Activated CD4-positive, alpha-beta T cell treated with anti-CD3 and anti-CD28 coated beads, Interleukin-2, amount 10 ng/mL, durations not matched to agents 7 days and 5 days (primary cell): Measurements from ENCODE around the gene ARFRP1. TPM values are rescaled to one million over a fixed set of nuclear protein-coding genes. Genes with fewer than 3 reads are reported as not detected.
"Not testable (repeated sequence)": the region's sequence is repeated elsewhere in the genome, so short reads cannot be mapped to it uniquely, and the experiment has no call there.

Source experiments
- CTCF ChIA-PET: fragments of 350-600 bp; sonication (Branson Sonifier 250); formaldehyde crosslinking; loops from one replicate; lab custom pipeline; 2021; ENCODE audit warnings: antibody characterized with exemption; lab: Charles Lee
- POLR2A ChIA-PET: fragments of 350-600 bp; sonication (Branson Sonifier 250); formaldehyde crosslinking; loops from one replicate; lab custom pipeline; 2021; ENCODE audit warnings: antibody characterized with exemption; lab: Charles Lee
- DNase-seq: peaks from one replicate; pipeline ENCODE4 v3.0.0-alpha.2; 2020
- H3K27ac Mint-ChIP-seq: one replicate; pipeline ENCODE4 v1.8.0; 2021; ENCODE audit warnings: mild to moderate bottlenecking, moderate library complexity, mixed read lengths
- H3K27me3 Mint-ChIP-seq: one replicate; pipeline ENCODE4 v1.8.0; 2021; ENCODE audit warnings: mixed read lengths
- H3K36me3 Mint-ChIP-seq: one replicate; pipeline ENCODE4 v1.8.0; 2021; ENCODE audit warnings: low read depth, mixed read lengths
- H3K4me1 Mint-ChIP-seq: one replicate; pipeline ENCODE4 v1.8.0; 2021; ENCODE audit warnings: mixed read lengths
- H3K4me3 Mint-ChIP-seq: one replicate; pipeline ENCODE4 v1.8.0; 2021; ENCODE audit warnings: mild to moderate bottlenecking, moderate library complexity, mixed read lengths
- H3K9me3 Mint-ChIP-seq: one replicate; pipeline ENCODE4 v1.8.0; 2021; ENCODE audit warnings: mixed read lengths
- total RNA-seq, 2 experiments: library from RNA; stranded (reverse); gene quantifications; one replicate each; pipeline ENCODE4 v1.2.3, GENCODE V29; 2021

ARFRP1 gene
- total RNA-seq, 2 experiments from 2014 or later: 52.7 to 64.5 TPM

DNA sequence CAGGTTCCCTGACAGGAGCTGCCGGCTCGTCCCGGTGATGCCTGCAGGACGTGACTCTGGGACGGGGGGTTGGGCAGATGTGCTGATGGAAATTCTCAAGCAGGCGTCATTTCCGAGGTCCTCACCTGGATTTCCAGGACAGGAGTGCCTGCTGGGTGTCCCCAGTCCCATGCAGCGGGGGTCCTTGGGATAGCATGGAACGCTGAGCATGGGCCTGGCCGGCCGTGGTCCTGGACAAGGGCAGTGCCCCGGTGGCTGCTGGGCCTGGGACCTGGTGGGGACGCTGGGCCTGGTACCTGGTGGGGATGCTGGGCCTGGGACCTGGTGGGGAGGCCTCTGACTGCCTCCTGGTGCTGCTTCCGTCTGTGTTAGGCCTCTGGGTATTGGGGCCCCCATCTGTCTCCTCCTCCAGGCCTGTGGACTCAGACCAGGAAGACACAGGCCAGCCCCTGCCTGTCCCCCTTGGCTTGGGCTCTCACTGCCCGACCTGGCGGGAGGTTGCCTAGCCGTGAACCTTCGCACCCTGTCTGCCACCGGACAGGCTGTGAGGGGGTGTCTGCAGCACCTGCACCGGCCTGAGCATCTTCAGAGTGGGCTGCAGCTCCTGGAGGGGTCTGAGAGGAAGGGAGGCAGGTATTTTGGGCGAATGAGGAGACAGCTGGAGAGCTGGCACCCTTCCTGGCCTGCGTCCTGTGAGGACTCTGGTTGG lies 43.5 kb downstream of the ARFRP1 start:
- no peaks in the 10 kb centered on the region for H3K9me3 Mint-ChIP-seq
- H3K4me3 Mint-ChIP-seq: no peak overlapping the region
- peaks cover 12% of the 10 kb centered on the region for H3K4me1 Mint-ChIP-seq
- peaks cover 16% of the 10 kb centered on the region for H3K36me3 Mint-ChIP-seq
- CTCF ChIA-PET: interaction anchor here (1.4 kb wide), 1 partner anchor 15 kb away, joined by 3 read pairs; no protein-coding TSS in a partner anchor
- POLR2A ChIA-PET: no interaction called here
- no peaks in the 10 kb centered on the region for H3K27me3 Mint-ChIP-seq
- no peak for DNase-seq
- no peak overlapping the region for H3K27ac Mint-ChIP-seq

DNA sequence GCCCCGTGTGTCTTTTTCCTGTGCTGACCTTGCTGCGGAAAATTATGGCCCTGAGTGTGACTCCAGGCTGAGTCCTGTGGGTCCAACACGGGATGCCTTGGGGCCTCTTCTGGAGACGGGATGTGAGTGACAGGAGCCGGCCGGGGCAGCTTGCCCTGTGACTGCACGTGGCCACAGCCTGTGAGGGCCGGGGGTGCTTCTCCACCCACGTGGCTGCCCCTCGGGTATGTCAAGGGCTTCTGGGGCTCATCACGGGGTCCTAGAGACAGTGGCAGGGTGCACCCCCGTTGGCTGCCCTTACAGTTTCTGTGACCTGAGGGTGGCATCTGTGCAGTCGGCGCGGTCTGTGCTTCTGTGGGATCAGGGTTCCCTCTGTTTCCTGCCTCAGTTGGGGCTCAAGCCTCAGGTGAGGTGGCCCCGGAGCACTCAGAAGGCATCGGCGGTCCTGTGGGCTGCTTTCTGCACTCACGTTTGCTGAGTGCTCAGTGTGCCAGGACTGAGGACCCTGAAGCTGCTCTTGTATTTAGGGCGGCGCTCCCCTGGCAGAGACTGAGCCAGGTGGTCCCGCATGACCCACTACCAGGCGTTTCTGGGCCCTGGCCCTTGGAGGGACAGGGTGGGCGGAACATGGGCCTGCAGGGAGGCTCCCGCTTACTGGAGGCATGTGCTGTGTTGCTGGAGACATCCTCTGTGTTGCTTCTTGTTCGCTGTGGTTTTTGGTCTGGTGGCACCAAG lies 44.3 kb downstream of the ARFRP1 start:
- no peak overlapping the region for H3K4me3 Mint-ChIP-seq
- no peak for DNase-seq
- no peaks in the 10 kb centered on the region for H3K27me3 Mint-ChIP-seq
- no peaks in the 10 kb centered on the region for H3K9me3 Mint-ChIP-seq
- H3K27ac Mint-ChIP-seq: no peak overlapping the region
- ChIA-PET CTCF (interaction anchor here (1.4 kb wide), 1 partner anchor 15 kb away, joined by 3 read pairs; no protein-coding TSS in a partner anchor), POLR2A (no interaction called here)
- H3K36me3 Mint-ChIP-seq: peaks cover 11% of the 10 kb centered on the region
- peaks cover 20% of the 10 kb centered on the region for H3K4me1 Mint-ChIP-seq

DNA sequence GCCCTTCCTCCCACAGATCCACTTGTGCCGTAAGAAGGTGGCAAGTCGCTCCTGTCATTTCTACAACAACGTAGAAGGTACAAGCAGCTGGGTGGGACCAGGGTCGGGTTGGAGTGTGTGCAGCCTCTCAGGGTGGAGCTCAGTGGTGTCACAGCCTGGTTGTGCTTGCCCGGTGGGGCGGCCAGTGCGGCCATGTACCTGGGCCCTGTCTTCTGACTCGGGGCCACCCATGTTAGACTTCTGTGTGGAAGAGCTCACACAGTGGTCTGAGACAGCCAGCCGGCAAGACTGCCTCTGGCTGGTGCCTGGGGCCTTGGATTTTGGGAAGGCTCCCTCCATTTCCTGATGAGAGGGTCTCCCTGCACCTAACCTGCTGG lies 45.0 kb downstream of the ARFRP1 start:
- Mint-ChIP-seq H3K27me3 (no peaks in the 10 kb centered on the region), H3K4me3 (no peak overlapping the region), H3K9me3 (no peaks in the 10 kb centered on the region), H3K4me1 (peaks cover 26% of the 10 kb centered on the region), H3K27ac (no peak overlapping the region), H3K36me3 (peaks cover 6% of the 10 kb centered on the region)
- ChIA-PET POLR2A (no interaction called here), CTCF (no interaction called here)
- DNase-seq: no peak

DNA sequence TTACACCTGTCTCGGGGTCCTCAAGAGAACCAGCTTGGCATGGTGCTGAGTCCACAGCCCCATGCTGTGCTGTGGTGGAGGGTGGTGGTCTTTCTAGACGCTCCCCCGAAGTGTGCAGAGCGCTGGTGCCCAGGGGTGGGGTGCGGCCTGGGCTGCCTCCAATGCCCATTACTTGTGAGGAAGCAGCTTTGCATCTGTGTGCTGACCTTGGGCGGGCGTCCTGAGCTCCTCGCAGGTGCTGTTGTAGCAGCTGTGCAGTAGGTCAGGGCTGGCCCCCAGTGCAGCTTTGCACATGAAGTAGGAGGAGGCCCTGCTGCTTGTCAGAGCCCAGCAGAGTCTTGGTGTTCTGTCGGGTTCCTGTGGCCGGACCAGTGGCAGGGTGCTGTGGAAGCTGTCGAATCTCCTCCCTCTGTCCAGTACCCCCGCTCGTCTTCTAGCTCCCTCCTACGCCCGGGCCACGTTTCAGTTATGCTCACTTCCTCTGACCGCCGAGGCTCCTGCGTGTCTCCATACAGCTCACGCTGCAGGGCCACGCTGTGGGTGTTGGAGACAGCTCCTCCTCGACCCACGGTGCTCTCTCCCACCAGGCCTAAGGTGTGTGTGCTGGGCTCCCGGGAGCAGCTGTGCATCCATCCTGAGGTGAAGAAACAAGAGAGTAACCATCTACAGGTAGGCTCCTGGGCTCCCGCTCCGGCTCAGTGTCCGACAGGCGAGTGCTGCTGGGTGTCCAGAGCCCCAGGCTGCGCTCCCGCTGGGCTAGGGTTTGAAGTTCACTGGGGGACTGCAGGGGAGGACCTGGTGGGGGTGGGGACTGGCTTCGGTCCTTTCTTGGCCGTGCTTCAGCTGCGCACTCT lies 45.6 kb downstream of the ARFRP1 start:
- H3K4me1 Mint-ChIP-seq: peaks cover 26% of the 10 kb centered on the region
- ChIA-PET POLR2A (no interaction called here), CTCF (interaction anchor here (0.8 to 1.7 kb wide), 2 partner anchors 16 to 49 kb away, joined by 3 to 4 read pairs; no protein-coding TSS in a partner anchor)
- no peaks in the 10 kb centered on the region for H3K27me3 Mint-ChIP-seq
- no peaks in the 10 kb centered on the region for H3K9me3 Mint-ChIP-seq
- peaks cover 6% of the 10 kb centered on the region for H3K36me3 Mint-ChIP-seq
- H3K27ac Mint-ChIP-seq: no peak overlapping the region
- no peak for DNase-seq
- no peak overlapping the region for H3K4me3 Mint-ChIP-seq

DNA sequence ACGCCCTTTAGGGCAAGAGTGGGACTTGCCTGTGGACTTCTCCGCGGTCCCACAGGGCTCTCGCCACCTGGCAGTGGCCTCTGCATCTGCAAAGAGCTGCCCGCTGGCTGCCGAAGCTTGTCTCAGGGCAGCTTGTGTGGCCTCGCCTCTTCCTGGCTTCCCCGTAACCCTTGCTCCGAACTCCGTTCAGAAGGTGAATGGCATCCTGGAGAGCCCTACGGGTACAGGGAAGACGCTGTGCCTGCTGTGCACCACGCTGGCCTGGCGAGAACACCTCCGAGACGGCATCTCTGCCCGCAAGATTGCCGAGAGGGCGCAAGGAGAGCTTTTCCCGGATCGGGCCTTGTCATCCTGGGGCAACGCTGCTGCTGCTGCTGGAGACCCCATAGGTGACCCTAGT lies 46.7 kb downstream of the ARFRP1 start:
- POLR2A ChIA-PET: no interaction called here

DNA sequence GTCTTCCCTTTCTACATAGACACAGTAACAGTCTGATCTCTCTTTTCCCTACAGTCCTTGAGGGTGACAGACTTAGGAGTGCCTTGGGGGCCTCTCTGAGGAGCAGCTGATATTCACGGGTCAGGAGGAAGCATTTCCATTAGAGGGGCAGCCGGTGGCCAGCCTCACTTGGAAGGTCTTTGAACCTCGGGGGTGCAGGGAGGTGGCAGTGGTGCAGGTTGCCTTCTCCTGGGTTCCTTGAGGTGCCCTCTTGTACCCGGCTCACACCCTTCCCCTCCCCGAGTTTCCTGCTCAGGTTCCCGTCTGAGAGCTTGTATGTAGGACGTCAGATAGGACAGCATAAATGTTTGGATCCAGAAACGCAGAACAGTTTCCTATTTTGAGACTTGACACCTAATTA lies 47.2 kb downstream of the ARFRP1 start:
- Mint-ChIP-seq H3K4me3 (no peak overlapping the region), H3K4me1 (peaks cover 29% of the 10 kb centered on the region), H3K36me3 (peaks cover 6% of the 10 kb centered on the region), H3K9me3 (no peaks in the 10 kb centered on the region), H3K27ac (no peak overlapping the region), H3K27me3 (no peaks in the 10 kb centered on the region)
- ChIA-PET POLR2A (no interaction called here), CTCF (interaction anchor here (1.5 to 1.7 kb wide), 2 partner anchors 14 to 17 kb away, joined by 3 to 4 read pairs; no protein-coding TSS in a partner anchor)
- DNase-seq: no peak

More for the DNA sequence above, 46.7 kb downstream of the ARFRP1 start:
- peaks cover 29% of the 10 kb centered on the region for H3K4me1 Mint-ChIP-seq
- H3K36me3 Mint-ChIP-seq: peaks cover 6% of the 10 kb centered on the region
- CTCF ChIA-PET: interaction anchor here (1.5 to 1.7 kb wide), 2 partner anchors 15 to 17 kb away, joined by 3 to 4 read pairs; no protein-coding TSS in a partner anchor
- no peak overlapping the region for H3K27ac Mint-ChIP-seq
- no peak for DNase-seq
- no peak overlapping the region for H3K4me3 Mint-ChIP-seq
- H3K9me3 Mint-ChIP-seq: no peaks in the 10 kb centered on the region
- H3K27me3 Mint-ChIP-seq: no peaks in the 10 kb centered on the region

DNA sequence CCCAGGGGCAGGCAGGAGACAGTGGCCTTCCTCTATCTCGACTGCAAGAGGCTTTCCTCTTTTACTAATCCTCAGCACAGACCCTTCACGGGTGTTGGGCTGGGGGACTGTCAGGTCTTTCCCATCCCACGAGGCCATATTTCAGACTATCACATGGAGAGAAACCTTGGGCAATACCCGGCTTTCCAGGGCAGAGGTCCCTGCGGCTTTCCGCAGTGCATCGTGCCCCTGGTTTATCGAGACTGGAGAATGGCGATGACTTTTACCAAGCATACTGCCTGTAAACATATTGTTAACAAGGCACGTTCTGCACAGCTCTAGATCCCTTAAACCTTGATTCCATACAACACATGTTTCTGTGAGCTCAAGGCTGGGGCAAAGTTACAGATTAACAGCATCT lies 47.6 kb downstream of the ARFRP1 start:
- CTCF ChIA-PET: interaction anchor here (1.5 kb wide), 1 partner anchor 16 kb away, joined by 3 read pairs; no protein-coding TSS in a partner anchor
- DNase-seq, H3K36me3 Mint-ChIP-seq, H3K27me3 Mint-ChIP-seq, H3K27ac Mint-ChIP-seq, H3K9me3 Mint-ChIP-seq, POLR2A ChIA-PET: not testable (repeated sequence)
- Mint-ChIP-seq H3K4me1 (peaks cover 29% of the 10 kb centered on the region), H3K4me3 (peak overlapping the region; percentile 92)

DNA sequence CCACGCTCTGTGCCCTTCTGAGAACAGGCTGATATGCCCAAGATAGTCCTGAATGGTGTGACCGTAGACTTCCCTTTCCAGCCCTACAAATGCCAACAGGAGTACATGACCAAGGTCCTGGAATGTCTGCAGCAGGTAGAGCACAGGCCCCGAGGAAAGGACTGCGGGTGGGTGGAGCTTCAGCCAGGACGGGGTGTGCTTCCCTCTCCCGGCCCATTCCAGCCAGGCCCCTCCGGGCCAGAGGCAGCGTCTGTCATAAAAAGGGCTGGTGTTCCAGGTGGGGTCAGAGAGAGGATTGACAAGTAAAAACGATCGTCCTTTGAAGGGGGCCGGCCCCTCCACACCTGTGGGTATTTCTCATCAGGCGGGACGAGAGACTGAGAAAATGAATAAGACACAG lies 48.4 kb downstream of the ARFRP1 start:
- H3K9me3 Mint-ChIP-seq: no peaks in the 10 kb centered on the region
- DNase-seq: no peak
- peak overlapping the region; percentile 92 for H3K4me3 Mint-ChIP-seq
- ChIA-PET POLR2A (no interaction called here), CTCF (interaction anchor here (1.6 kb wide), 1 partner anchor 9 kb away, joined by 6 read pairs; no protein-coding TSS in a partner anchor)
- peaks cover 6% of the 10 kb centered on the region for H3K36me3 Mint-ChIP-seq
- no peaks in the 10 kb centered on the region for H3K27me3 Mint-ChIP-seq
- peaks cover 34% of the 10 kb centered on the region for H3K4me1 Mint-ChIP-seq
- H3K27ac Mint-ChIP-seq: no peak overlapping the region

DNA sequence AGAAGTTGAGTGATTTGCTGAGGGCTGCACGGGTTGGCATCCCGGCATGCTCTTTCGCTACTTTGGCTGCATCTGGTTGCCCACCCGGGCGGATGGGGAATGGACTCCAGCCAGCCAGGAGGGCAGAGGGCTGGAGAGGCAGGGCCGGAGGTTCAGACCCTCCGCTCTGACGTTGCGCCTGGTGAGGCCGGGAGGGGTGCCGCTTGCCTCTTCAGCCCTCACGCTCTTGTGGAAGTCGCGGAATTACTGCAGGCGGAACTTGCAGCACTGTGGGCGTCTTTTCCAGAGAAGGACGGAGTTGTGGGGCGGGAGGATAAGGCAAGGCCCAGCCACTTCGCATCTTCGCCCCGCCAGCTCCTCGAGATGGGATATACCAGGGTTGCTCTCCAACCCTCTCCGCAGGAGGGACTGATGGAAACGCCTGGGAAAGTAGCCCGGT lies 49.0 kb downstream of the ARFRP1 start:
- POLR2A ChIA-PET: no interaction called here
- peak; percentile 32 for DNase-seq
- Mint-ChIP-seq H3K27ac (peak overlapping the region; percentile 94), H3K4me3 (peak overlapping the region; percentile 92), H3K27me3 (no peaks in the 10 kb centered on the region), H3K36me3 (peaks cover 6% of the 10 kb centered on the region), H3K4me1 (peaks cover 40% of the 10 kb centered on the region), H3K9me3 (no peaks in the 10 kb centered on the region)
- CTCF ChIA-PET: interaction anchor here (0.7 to 1.6 kb wide), 10 partner anchors 10 to 461 kb away, joined by 3 to 9 read pairs (median 3); partner anchors contain the start of gene PTK6

DNA sequence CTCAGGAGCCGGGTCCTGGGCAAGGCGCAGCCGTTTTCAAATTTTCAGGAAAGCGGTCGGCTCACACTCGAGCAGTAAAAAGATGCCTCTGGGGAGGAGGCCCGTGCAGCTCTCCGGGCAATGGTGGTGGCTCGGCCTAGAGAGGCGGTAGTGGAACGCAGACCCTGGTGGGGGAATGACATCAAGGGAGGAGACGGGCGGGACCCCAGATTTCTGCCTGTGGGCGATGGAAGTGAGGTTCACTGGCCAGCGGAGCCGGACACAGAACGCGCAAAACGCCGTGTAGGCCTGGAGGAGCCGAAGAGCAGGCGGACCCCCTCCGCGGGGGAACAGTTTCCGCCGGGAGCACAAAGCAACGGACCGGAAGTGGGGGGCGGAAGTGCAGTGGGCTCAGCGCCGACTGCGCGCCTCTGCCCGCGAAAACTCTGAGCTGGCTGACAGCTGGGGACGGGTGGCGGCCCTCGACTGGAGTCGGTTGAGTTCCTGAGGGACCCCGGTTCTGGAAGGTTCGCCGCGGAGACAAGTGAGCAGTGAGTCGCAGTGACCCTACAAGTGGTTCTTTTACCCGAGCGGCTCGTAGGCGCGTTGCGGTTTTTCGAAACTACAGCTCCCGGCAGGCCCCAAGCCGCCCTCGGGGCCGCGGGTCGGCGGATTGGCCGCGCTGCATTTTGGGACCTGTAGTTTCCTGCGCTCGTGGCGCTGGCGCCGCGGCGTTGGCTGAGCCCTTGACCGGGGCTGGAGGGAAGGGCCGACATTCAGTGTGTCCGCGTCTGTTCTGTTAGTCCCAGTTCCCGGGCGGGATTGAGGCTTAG lies 49.6 kb downstream of the ARFRP1 start, which contains the start of gene RTEL1:
TSS of gene RTEL1 (plus strand) at position 376 of the 812 bp plus-strand sequence. CDS start 1,091 bp downstream, outside the sequence.
- H3K4me1 Mint-ChIP-seq: peaks cover 41% of the 10 kb centered on the region
- peak within 1 kb of the TSS; percentile 92 for H3K4me3 Mint-ChIP-seq
- no peaks in the 10 kb centered on the region for H3K27me3 Mint-ChIP-seq
- H3K27ac Mint-ChIP-seq: peak within 1 kb of the TSS; percentile 94
- CTCF ChIA-PET: interaction anchor here (0.6 to 1.6 kb wide), 11 partner anchors 11 to 462 kb away, joined by 3 to 9 read pairs (median 3); partner anchors contain the start of gene PTK6
- POLR2A ChIA-PET: no interaction called here
- H3K36me3 Mint-ChIP-seq: peaks cover 6% of the 10 kb centered on the region
- no peaks in the 10 kb centered on the region for H3K9me3 Mint-ChIP-seq
- DNase-seq: peak; percentile 87

DNA sequence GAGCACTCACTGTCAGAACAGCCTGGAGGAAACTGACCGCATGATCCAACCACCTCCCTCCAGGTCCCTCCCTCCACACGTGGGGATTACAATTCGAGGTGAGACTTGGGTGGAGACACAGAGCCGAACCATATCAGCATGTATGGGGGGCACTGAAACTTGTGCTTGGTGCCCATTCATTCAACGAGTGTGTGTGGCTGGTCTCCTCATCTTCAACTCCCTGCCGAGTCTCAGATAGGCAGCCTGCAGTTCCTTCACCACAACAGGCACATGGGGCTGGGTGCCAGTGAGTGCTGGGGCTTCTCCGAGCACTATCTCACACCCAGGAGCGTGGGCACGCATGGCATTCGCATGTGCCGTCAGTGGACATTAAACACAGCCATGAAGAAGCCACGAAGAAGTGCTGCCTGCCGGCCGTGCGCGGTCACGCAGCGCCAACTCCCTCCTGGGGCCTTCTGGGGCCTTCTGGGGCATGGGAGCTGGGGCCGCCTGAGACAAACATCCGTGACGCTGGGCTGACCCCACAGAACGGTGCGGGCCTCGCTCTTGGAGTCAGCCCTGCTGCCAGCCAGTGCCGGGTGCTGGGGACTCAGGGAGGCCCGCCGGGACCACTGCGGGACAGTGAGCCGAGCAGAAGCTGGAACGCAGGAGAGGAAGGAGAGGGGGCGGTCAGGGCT lies 50.4 kb downstream of the ARFRP1 start:
- Mint-ChIP-seq H3K4me3 (peak overlapping the region; percentile 92), H3K27ac (peak overlapping the region; percentile 94), H3K27me3 (no peaks in the 10 kb centered on the region), H3K9me3 (no peaks in the 10 kb centered on the region), H3K36me3 (peaks cover 5% of the 10 kb centered on the region), H3K4me1 (peaks cover 41% of the 10 kb centered on the region)
- ChIA-PET CTCF (interaction anchor here (1.2 to 1.6 kb wide), 5 partner anchors 15 to 463 kb away, joined by 3 to 9 read pairs (median 4); partner anchors contain the start of gene PTK6), POLR2A (no interaction called here)
- no peak for DNase-seq
